ENCODE results near the gene PASK. TPM values are rescaled to one million over a fixed set of nuclear protein-coding genes. Genes with fewer than 3 reads are reported as not detected.

Gene PASK
- polyA plus RNA-seq, 1 experiment = 2.0 TPM

DNA sequence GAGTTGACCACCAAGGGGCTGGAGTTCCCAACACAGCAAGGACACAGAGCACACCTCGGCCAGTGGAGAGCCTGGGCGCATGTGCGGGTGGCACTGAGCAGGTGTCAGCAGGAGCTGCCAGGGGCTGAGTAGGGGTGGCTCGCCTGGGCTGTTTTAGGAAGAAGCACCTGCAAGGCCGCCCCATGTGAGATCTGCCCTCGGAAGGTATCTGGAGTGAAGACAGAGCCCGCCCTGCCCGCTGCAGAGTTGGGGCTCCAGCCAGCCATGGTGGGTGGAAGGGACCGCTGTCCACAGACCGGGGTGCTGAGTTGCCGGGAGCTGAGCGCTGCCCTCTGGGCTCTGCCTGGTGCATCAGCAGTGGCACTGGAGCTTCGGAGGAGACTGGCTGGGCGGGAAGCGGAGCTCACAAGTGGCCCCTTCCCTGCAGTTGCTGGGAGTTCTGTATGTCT lies 82.4 kb downstream of the PASK start:
- TF ChIP-seq, protein P1, sequence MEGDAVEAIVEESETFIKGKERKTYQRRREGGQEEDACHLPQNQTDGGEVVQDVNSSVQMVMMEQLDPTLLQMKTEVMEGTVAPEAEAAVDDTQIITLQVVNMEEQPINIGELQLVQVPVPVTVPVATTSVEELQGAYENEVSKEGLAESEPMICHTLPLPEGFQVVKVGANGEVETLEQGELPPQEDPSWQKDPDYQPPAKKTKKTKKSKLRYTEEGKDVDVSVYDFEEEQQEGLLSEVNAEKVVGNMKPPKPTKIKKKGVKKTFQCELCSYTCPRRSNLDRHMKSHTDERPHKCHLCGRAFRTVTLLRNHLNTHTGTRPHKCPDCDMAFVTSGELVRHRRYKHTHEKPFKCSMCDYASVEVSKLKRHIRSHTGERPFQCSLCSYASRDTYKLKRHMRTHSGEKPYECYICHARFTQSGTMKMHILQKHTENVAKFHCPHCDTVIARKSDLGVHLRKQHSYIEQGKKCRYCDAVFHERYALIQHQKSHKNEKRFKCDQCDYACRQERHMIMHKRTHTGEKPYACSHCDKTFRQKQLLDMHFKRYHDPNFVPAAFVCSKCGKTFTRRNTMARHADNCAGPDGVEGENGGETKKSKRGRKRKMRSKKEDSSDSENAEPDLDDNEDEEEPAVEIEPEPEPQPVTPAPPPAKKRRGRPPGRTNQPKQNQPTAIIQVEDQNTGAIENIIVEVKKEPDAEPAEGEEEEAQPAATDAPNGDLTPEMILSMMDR (IDR thresholded peaks at IDR 0.05; ENCODE audit: low read depth, low read length) = no peak
- Histone ChIP-seq H3K4me3 (ENCODE audit: low read depth, low read length) (no peak overlapping the region), H3K27me3 (ENCODE audit: control insufficient read depth, insufficient read depth, low read length) (no peaks in the 10 kb centered on the region), H3K9me3 (ENCODE audit: control insufficient read depth, insufficient read depth, low read length) (no peaks in the 10 kb centered on the region; the same call in 1 of the 2 replicates), H3K27ac (ENCODE audit: low read depth, low read length) (no peak overlapping the region)
- no peak for DNase-seq (ENCODE audit: low read depth, low spot score)
- ChIA-PET CTCF (interaction anchor here (0.9 kb wide), 1 partner anchor 11 kb away, joined by 4 read pairs; no protein-coding TSS in a partner anchor), POLR2A (no interaction called here)

DNA sequence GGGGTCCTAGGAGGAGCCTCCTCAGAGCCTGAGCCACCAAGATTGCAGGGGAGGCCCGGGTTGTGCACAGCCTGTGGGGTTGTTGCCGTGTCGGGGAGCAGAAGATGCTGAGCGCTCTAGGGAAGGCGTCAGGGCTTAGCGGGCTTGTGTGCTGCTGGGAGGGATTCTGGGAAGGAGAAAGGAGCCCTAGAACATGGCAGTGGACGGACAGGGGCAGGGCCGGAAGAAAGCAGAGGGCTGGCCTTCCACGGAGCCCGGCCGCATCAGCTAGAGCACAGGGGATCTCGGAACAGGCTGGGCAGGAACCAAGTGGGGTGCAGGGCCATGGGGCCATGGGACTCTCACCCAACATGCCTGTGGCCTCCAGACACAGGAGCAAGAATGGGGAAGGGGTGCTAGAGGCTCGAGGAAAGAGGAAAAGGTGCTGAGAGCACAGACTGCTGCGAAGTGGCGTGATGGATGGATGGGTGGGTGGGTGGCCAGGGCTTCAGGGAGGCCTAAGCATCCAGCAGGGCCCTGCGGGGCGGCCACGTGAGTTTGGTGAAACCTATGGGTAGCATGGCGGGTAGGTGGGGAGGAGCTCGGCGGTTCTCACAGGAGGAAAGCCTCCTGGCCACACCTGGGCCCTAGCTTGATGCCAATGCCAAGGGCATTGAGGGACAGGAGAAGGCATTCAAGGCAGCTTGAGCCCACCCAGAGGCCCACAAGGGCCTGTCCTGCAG lies 82.9 kb downstream of the PASK start:
- Histone ChIP-seq H3K27ac (ENCODE audit: low read depth, low read length) (no peak overlapping the region), H3K9me3 (ENCODE audit: control insufficient read depth, insufficient read depth, low read length) (no peaks in the 10 kb centered on the region; the same call in 1 of the 2 replicates), H3K4me3 (ENCODE audit: low read depth, low read length) (no peak overlapping the region), H3K27me3 (ENCODE audit: control insufficient read depth, insufficient read depth, low read length) (no peaks in the 10 kb centered on the region)
- ChIA-PET CTCF (interaction anchor here (0.9 kb wide), 1 partner anchor 12 kb away, joined by 4 read pairs; no protein-coding TSS in a partner anchor), POLR2A (no interaction called here)
- TF ChIP-seq, protein P1 (IDR thresholded peaks at IDR 0.05; ENCODE audit: low read depth, low read length) = no peak
- no peak for DNase-seq (ENCODE audit: low read depth, low spot score)

DNA sequence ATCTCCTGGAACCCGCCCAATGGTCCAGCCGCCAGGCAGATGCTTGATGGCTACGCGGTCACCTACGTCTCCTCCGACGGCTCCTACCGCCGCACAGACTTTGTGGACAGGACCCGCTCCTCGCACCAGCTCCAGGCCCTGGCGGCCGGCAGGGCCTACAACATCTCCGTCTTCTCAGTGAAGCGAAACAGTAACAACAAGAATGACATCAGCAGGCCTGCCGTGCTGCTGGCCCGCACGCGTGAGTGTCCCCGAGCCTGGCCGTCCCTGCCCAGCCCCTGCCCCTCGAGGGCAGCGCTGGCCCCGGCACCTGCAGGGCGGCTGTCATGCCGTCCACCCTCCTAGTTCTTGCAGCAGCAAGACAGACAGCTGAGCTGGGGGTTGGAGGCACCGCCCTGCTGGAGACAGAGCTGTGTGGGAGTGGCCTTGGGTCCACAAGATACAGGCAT lies 83.9 kb downstream of the PASK start:
- TF ChIP-seq, protein P1 (IDR thresholded peaks at IDR 0.05; ENCODE audit: low read depth, low read length) = no peak

DNA sequence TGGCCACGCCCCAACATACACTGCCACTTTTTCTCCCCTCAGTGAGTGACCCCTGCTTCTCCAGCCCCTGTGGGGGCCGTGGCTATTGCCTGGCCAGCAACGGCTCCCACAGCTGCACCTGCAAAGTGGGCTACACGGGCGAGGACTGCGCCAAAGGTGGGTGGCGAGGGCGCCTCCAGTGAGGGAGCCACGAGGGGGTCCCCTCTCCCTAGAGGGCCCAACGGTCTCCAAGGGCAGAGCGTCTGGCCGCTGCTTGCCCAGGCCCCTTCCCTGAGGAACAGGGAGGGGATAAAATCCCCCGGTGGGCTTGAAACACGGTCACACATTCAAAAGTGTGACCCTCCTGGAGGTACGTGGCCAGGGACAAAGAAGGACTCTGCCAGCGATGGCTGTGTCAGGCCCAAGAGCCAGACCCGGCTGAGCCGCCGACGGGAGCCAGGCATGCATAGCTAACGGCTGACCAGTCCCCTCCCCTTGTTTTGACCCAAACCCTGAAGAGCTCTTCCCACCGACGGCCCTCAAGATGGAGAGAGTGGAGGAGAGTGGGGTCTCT lies 84.4 kb downstream of the PASK start:
- Histone ChIP-seq H3K4me3 (ENCODE audit: low read depth, low read length) (no peak overlapping the region), H3K27ac (ENCODE audit: low read depth, low read length) (no peak overlapping the region), H3K9me3 (ENCODE audit: control insufficient read depth, insufficient read depth, low read length) (no peaks in the 10 kb centered on the region; the same call in 1 of the 2 replicates), H3K27me3 (ENCODE audit: control insufficient read depth, insufficient read depth, low read length) (no peaks in the 10 kb centered on the region)
- TF ChIP-seq, protein P1 (IDR thresholded peaks at IDR 0.05; ENCODE audit: low read depth, low read length) = no peak
- ChIA-PET POLR2A (no interaction called here), CTCF (interaction anchor here (0.6 kb wide), 1 partner anchor 9 kb away, joined by 3 read pairs; no protein-coding TSS in a partner anchor)
- DNase-seq (ENCODE audit: low read depth, low spot score) = no peak

More for the DNA sequence above, 83.9 kb downstream of the PASK start:
- Histone ChIP-seq H3K27me3 (ENCODE audit: control insufficient read depth, insufficient read depth, low read length) (no peaks in the 10 kb centered on the region), H3K9me3 (ENCODE audit: control insufficient read depth, insufficient read depth, low read length) (no peaks in the 10 kb centered on the region; the same call in 1 of the 2 replicates), H3K27ac (ENCODE audit: low read depth, low read length) (no peak overlapping the region), H3K4me3 (ENCODE audit: low read depth, low read length) (no peak overlapping the region)
- ChIA-PET POLR2A (no interaction called here), CTCF (interaction anchor here (0.6 kb wide), 1 partner anchor 10 kb away, joined by 3 read pairs; no protein-coding TSS in a partner anchor)
- DNase-seq (ENCODE audit: low read depth, low spot score) = no peak
